HT-29 (cell line): ENCODE results near the gene CCT3. TPM values are rescaled to one million over a fixed set of nuclear protein-coding genes. Genes with fewer than 3 reads are reported as not detected.
"Not testable (repeated sequence)": the region's sequence is repeated elsewhere in the genome, so short reads cannot be mapped to it uniquely, and the experiment has no call there.

Experiments
- DNase-seq: peaks from one replicate; pipeline ENCODE4 v3.0.0-alpha.2; 2015; ENCODE audit warnings: low spot score
- total RNA-seq: library from RNA; depleted of rRNA; stranded (reverse); fragments of >200 nt; shearing (Covaris generic); gene quantifications from 2 replicates; pipeline ENCODE4 v1.2.3, GENCODE V29; 2014; rRNA removed

CCT3 gene
- total RNA-seq = 389 and 419 TPM in 2 replicates

DNA sequence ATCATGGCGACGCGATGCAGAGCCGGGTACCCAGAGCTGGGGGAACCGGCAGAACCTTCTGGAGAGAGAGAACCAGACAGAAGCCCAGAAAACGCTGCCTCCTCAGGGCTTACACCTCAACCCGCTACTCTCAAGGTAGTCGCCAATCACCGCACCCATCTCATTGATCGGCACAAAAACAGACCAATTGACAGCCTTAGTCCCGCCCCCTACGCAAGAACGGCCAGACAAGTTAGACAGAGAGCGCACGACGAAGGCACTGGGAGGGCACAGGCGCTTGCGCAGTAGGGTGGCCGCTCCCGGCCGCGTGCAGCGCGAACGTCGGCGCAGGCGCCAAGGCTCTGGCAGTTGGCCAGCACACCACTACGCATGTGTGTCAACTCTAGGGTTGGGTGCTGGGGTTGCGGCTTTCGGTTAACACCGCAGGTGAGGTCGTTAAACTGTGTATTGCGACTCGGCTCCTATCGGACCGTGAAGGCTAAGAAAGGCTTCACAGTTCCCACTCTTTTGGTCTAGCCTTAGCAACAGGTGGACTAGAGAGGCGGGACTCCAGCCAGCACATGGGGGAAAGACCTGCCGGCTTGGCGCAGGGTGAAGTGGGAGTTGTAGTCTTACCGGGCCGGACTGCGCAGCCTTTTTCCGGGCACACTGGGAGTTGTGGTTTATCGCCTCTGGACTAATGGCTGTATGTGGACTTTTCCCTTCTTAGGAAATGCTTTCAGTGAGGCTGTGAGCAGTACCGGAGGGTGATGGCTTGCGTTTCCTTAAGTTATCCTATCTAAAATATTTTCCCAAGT lies at the start of gene CCT3, which contains the start of gene TSACC:
Gene CCT3, minus strand, starts transcription at position 113 of the 797 bp plus-strand sequence. Its CDS starts 108 bp downstream, at position 5.
Gene TSACC, plus strand, starts transcription at position 347 of the 797 bp plus-strand sequence. CDS start 1,232 bp downstream, outside the sequence.
- DNase-seq = peak; percentile 99

DNA sequence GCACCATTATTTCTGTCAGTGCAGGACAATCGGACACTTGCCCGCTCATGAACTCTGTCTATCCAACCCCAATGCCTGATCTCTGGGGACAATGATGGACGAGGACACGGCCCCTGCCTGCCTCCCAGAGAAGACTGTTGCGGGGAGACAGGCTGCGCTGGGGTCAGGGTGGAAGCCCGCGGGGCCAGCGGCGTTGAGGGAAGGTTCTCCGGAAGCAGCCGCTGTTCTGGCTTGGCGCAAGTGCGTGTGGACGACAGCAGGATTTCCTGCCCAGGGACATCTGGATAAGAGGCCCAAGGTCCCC lies 49.7 kb upstream of the CCT3 start:
- DNase-seq = no peak

DNA sequence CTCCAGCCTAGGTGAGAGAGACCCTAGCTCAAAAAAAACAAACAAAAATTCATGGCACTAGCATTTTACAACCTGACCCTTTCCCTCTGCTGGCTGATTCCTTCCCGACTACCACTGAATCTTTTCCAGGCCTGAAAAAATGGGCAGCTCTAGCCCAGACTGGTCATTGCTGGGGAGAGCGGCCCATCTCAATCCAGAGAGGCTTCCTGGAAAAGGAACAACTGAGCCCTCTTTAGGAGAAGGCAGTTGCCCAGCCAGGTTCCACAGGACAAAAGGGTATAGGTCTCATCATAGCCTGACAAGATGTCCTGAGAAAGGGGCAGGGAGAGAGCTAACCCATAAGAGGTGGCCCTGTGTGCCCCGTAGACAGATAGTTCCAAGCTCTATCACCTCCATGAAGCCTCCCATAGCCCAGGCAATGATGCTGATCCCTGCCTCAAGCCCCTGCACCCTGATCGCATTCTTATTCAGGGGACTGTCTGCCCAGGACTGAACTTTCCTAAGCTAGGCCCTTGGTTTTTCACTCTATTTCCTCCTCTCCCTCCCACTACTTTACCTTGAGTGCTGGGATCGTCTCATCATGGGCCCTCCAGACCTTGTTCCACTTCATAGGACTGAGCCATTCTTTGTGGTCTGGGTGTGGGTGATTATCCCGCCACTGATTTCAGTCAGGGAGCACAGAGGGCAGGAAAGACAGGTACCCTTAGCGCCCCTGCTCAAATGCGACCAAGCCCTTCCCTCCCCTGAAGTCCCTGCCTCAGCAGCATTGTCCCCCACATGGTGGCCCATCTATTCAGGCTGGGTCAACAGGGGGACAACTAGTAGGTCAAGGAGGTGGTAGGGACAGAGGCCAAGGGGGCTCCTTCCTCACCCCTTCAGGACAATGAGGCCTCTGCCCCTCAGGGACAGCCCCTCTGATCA lies 49.1 kb upstream of the CCT3 start:
- no peak for DNase-seq

DNA sequence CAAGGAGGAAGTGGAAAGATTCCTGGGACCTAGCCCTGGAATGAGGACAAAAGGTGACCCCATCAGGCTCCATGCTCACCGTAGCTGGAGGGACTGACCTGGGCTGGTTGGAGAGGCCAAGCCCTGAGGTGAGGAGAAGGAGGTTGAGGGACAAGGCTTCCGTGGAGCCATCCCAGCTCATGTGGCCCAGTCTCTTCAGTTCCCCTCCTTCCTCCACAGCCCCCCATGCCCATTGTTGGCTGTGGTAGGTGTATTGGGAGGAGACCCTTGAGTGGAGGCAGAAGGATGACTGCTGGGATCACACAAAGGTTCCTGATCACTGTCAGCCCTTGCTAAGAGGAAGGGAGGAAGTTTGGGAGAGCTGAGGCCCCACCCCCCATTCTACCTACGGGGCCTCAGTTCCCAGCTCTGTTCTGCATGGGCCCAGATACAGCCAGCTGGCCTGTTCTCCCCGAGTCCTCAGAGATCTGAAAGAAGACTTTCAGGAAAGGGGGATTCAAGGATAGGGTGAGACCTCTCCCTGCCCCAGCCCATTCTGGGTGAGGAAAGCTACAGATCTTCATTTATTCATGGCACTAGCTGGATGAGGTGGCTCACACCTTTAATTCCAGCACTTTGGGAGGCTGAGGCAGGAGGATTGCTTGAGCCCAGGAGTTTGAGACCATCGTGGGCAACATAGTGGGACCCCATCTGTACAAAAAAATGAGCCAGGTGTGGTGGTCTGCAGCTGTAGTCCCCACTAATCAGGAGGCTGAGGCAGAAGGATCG lies 48.2 kb upstream of the CCT3 start:
- no peak for DNase-seq

DNA sequence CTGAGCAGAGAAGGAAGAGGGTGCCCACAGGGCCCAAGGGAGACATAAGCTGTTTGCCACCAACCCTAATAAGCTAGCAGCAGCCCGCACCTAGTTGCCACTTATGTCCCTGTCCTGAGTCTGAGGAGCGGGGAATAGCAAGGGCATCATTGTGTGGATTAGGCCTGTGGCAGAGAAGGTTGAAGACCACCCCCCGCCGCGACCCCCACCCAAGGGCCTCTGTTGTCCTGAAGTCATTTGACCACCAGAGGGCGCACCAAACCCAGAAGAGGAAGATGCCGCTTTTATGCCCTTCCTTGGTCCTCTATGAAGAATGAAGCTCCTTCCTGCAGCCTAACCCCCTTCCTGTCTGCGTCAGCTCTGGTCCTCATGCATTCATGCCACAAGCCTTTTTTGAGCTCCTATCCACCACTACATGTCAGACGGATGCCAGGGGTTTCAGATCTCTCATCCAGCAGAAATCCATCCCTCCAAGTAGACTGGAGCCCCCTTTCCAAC lies 47.5 kb upstream of the CCT3 start:
- DNase-seq = peak; percentile 67

DNA sequence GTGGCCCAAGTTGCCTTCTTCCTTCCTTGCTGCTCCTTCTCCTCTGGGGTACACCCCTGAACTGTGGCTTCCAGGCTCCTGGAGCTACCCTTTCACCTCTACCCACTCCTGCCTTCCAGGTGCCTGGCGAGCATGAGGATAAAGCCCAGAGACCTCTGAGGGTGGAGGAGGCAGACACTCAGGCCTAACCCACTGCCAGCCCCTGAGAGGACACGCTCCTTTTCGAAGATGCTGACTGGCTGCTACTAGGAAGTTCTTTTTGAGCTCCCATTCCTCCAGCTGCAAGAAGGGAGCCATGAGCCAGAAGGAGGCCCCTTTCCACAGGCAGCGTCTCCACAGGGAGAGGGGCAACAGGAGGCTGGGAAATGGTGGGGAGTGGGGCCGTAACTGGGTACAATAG lies 46.6 kb upstream of the CCT3 start:
- no peak for DNase-seq

DNA sequence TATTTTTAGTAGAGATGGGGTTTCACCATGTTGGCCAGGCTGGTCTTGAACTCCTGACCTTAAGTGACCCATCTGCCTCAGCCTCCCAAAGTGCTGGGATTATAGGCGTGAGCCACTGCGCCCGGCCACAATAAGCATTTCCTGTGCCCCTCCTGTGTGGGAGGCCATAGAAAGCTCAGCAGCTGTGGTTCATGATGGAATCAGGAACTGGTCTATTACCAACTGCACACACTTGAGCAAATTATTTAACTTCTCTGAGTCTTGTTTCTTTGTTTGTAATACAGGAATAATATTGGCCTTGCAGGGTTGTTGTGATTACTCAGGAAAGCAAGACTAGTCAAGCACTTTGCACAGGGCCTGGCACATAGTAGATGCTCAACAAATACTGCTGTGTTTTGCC lies 45.9 kb upstream of the CCT3 start:
- no peak for DNase-seq

DNA sequence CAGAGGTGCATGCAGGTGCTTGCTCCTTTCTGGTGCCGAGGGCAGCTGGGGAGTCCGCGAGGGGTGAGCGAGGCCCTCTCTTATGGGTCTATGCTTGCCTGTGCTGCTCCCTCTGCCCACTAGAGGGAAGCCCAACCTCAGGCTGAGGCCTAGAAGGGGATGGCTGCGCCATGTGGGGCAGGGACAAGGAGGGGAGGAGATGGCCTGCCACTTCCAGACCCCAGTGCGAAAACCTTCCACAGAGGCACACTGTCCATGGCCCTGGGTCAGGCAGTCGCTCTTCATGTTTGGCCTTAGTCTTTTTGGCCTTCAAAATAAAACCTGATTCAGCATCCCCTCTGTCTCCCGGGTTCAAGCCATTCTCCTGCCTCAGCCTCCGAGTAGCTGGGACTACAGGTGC lies 44.9 kb upstream of the CCT3 start:
- peak; percentile 63 for DNase-seq

DNA sequence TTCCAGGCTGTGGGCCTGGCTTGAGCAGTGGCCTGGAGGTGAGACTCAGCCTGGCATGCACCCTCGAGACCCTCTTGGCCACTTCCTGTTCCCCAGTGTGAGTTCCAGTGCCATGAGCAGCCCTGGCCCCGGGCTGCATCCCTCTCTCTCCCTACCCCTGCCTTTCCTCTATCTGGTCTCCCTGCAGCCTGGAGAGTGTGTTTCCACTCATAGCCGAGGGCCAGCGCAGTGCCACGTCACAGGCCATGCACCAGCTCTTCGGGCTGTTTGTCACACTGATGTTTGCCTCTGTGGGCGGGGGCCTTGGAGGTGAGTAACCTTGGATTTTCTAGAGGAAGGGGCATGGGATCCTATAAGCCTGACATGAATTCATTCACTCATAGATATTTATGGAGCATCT lies 44.5 kb upstream of the CCT3 start:
- DNase-seq = no peak

DNA sequence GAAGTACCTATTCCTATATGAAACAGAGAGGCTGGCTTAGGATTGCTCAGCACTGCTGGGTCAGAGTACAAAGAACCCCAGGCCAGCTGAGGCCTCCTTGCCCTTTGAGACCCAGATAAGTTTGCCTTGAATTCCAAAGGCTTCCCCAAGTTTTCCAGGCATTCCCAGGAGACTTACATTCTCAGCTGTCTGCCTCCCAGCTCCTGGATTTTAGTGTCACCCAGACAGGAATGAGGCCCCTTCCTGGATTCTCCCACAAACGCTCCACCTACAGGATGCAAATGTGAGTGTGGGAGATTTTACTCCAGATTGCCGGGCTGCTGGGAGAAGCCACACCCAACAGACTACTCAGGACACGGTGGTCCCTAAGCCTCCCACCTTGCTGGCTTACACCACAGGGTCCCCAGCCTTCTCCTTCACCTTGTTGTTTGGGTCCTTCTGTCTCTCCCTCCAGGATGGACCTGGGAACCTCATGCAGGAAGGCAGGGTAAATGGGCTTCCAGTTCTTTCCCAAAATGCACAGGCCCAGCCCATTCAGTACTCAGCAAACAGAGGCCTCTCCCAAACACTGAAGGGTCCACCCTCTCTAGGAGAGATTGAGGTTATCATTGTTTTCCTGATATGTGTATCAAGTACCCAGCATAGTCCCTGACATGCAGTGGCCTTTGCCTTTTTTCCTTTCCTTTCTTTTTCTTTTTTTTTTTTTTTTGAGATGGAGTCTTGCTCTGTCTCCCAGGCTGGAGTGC lies 41.5 kb upstream of the CCT3 start:
- DNase-seq = no peak

DNA sequence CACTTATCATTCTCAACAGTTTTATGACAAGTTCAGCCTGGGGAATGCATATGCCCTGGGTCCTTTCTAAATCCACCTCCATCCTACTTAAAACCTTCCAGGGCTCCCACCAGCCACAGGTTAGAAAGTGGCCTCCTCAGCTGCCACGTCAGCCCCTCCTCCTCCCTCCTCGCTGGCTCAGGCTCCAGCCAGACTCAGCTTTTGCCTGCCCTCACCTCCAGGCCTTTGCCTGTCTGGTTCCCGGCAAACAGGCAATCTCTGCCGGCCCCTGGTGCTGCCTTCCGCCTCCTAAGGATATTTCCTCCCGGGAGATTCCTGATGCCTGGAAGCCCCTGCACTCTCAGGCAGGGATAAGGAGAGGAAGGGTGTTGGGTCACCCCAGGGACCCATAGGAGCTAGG lies 40.5 kb upstream of the CCT3 start:
- DNase-seq = no peak

DNA sequence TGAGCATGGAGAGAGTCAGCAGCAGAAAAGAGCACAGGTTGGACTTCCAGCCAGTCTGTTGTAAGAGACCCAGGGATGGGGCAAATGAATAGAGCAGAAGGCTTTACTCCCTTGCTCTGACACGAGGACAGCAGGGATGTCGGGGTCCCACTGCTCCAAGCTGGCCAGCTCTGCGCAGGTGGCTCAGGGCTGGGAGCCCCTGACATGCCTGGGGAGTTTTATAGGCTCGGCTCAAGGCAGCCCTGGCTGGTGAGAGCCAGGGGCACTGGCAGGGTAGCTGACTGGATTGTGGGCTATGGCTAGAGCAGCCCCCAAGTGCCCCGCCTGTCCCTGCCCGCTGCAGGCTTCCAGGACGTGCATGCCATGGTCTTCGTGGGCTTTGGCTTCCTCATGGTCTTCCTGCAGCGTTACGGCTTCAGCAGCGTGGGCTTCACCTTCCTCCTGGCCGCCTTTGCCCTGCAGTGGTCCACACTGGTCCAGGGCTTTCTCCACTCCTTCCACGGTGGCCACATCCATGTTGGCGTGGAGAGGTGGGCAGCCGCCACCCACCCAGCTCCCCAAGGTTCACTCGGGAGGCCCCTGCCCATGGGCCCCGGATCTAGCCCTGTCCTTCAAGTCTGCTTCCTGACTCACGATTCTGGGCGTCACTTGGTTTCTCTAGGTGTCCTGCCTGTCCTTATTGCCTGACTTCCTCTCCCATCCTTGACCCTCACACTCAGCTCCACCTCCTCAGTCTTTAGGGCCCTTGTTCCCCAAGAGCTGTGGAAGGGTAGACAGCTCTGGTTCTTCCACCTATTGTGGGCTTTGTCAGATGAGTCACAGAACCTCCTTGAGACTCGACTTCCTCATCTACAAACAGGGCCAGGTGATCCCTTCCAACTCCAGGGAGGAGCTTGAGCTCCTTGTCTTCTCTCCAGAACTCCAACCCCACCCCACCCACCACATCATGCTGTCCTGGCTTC lies 39.1 kb upstream of the CCT3 start:
- DNase-seq = no peak

DNA sequence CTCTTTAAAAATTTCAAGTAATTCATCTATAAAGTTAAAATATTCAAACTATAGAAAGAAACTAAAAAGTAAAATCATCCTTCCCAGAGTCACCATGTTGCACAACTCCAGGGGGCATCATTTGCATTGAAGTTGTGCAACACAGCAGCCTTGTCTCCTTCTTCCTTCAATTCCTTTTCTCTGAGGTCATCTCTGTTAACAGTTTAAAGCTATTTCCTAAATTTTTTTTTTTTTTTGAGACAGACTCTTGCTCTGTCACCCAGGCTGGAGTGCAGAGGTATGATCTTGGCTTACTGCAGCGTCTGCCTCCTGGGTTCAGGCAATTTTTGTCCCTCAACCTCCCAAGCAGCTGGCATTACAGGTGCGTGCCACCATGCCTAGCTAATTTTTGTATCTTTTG lies 38.1 kb upstream of the CCT3 start:
- no peak for DNase-seq

DNA sequence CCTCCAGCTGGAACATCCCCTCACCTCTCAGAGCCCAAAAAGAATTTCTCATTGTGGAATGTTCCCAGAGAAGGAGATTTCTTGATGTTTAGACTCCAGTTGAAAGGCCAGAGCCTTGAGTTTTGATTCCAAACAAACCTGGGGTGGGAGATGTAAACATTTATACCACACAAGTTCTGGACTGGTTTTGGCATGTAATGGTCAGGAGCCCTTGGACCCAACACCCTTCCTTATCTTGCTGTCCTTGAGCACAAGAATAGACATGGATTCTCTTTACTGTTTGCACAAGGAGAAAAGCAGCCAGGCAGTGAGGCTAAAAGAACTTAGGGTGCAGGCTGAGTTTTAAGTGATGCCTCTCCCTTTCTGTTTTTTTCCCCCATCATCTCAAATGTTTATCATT lies 35.5 kb upstream of the CCT3 start:
- DNase-seq = no peak

DNA sequence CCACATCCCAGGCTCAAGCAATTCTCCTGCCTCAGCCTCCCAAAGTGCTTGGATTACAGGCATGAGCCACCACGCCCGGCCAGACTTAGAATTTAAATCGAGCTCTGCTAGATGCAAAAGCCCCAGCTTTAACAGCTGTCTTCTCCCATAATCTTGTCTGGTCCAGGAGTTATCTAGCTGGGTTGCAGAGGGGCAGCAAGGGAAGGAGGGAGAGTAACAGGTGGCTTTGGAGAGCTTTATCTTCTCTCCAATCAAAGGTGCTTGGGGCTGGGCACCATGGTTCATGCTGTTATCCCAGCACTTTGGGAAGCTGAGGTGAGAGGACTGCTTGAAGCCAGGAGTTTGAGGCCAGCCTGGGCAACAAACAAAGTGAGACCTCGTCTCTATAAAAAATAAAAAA lies 34.8 kb upstream of the CCT3 start:
- no peak for DNase-seq

DNA sequence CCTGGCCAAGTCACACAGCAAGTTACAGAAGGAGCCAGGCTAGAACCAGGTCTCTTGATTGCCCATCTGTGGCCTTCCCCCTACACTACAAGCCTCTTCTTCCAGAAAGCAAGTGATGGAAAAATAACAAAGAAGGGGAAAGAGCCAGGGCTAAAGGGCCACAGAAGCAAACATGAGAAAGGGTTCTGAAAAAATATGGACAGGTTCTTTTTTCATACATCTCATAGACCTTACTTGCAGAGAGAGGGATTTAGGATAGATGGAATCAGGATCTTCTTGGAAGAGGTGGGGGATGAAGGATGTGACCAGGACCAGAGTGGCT lies 34.1 kb upstream of the CCT3 start:
- DNase-seq = no peak

DNA sequence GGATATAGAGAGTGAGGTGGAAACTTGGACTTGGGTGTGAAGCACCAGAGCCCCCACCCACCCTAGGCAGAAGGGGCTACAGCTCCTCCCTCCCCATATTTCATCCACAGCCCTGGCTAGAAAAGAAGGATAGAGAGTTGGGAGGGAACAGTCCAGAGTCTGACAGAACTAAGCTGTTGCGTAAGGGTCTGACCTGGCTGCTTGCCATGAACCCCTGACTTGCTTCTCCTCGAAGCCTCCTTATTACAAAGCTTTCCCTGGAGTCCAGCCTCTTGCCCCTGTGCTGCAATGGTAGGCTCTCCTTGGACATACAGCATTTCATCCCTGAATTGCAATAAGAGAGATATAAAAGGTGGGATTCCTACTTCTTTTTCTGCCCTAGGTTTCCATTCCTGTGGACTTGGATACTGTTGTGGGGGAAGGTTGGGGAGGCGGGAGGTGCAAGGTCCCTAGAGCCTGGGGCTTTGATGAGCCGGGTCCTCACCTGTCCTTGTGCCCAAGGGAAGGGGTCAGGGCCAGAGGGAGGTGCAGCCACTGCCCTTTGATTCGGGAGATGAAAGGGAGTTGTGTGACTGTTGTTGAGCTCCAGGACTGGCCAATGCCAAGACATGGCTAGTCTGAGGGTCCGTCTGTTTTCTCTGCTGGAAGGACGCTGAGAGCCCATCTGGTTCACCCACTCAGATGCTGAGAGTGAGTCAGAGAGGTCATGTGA lies 33.6 kb upstream of the CCT3 start:
- DNase-seq = no peak

DNA sequence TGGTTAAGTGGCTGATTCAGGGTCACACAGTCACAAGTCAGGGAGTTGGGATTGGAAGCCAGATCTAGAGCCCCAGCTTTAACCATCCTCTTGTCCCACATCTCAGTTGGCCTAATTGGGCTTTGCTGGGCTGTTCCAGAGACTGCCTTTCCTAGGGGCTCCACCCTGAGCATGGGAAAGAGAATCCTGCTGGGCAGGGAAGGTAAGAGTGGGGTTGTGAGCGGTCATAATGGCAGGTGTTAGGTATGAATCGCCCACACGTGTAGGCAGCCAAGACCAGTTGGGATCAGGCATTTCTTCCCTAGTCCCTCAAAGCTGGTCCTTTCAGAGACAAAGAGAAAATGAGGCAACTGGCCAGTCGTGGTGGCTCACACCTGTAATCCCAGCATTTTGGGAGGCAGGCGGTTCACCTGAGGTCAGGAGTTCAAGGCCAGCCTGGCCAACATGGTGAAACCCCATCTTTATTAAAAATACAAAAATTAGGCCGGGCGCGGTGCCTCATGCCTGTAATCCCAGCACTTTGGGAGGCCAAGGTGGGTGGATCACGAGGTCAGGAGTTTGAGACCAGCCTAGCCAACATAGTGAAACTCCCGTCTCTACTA lies 31.7 kb upstream of the CCT3 start:
- DNase-seq = not testable (repeated sequence)
